Astrocyte of the spinal cord (primary cell): ENCODE measurements around the gene LRRC2.

Experiments
- DNase-seq: peaks from one replicate; pipeline ENCODE4 v3.0.0; 2011; ENCODE audit warnings: low read depth, low spot score
- H3K4me3 ChIP-seq: 2 replicates; pipeline ENCODE4 v1.5.1; 2011; ENCODE audit warnings: low read depth, mild to moderate bottlenecking, low read length, moderate library complexity
- CTCF ChIP-seq: IDR thresholded peaks from 2 replicates; pipeline ENCODE4 v1.5.1; 2012; ENCODE audit warnings: low read depth, mild to moderate bottlenecking, low read length, inconsistent platforms
- in situ Hi-C: cut with HindIII; loops from 2 replicates; pipeline ENCODE4 v1.10.0; 2017; ENCODE audit warnings: low sequenced_read_pairs

The LRRC2 gene

GRCh38 chr3:46489875-46490274, 76.2 kb downstream of the LRRC2 start:
- DNase-seq = peak; percentile 62

GRCh38 chr3:46489381-46489780, 76.7 kb downstream of the LRRC2 start:
- no peak for DNase-seq
- in situ Hi-C loops = no loop called here
- no peak overlapping the region for H3K4me3 ChIP-seq
- TF ChIP-seq CTCF = no peak

More at GRCh38 chr3:46489875-46490274, 76.2 kb downstream of the LRRC2 start:
- in situ Hi-C loops = no loop called here
- no peak for TF ChIP-seq CTCF
- no peak overlapping the region for H3K4me3 ChIP-seq

GRCh38 chr3:46488735-46489361, 77.3 kb downstream of the LRRC2 start:
- peak; percentile 86 for DNase-seq
- peak; percentile 100 for TF ChIP-seq CTCF
- in situ Hi-C loops = no loop called here
- H3K4me3 ChIP-seq = no peak overlapping the region

- no peak for TF ChIP-seq CTCF
- in situ Hi-C loops = no loop called here
- no peak overlapping the region for H3K4me3 ChIP-seq
- DNase-seq = no peak
Measured at GRCh38 chr3:46485779-46486175, 80.3 kb downstream of the LRRC2 start.

- in situ Hi-C loops = no loop called here
- no peak for DNase-seq
- no peak for TF ChIP-seq CTCF
- no peak overlapping the region for H3K4me3 ChIP-seq
Measured at GRCh38 chr3:46484911-46485778, 81.0 kb downstream of the LRRC2 start.

- in situ Hi-C loops = no loop called here
- TF ChIP-seq CTCF = no peak
- DNase-seq = no peak
- H3K4me3 ChIP-seq = no peak overlapping the region
Measured at GRCh38 chr3:46484388-46484787, 81.7 kb downstream of the LRRC2 start.
